ENCODE data around the gene SEPHS2.

SEPHS2 gene

DNA sequence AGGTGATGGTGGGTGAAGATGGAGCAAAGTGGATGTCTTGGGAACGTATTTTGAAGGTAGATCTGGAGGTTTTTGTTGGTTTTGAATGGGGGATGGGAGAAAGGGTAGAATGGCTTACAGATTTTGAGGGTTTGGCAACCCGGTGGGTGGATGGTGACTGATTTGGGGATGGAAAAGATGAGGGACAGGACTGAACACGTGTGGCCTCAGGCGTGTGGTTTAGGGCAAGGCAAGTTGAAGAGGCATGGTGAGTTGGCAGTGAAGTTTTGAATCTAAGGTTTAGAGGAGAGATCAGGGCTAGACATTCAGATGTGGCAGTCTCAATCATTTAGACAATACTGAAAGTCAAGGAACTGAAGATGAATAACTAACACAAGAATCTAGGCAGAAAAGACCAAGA lies 10.8 kb downstream of the SEPHS2 start:
- in situ Hi-C loops (cut with MboI; ENCODE audit: low sequenced_read_pairs) = loop anchor here (10.0 kb wide), 1 partner anchor 90 kb away; the partner anchor contains the start of gene ZNF768

GRCh38 chr16:30430428-30430970 lies 15.2 kb downstream of the SEPHS2 start:
- in situ Hi-C loops (cut with MboI; ENCODE audit: low sequenced_read_pairs) = loop anchor here (10.0 kb wide), 1 partner anchor 94 kb away; the partner anchor contains the start of gene ZNF768

DNA sequence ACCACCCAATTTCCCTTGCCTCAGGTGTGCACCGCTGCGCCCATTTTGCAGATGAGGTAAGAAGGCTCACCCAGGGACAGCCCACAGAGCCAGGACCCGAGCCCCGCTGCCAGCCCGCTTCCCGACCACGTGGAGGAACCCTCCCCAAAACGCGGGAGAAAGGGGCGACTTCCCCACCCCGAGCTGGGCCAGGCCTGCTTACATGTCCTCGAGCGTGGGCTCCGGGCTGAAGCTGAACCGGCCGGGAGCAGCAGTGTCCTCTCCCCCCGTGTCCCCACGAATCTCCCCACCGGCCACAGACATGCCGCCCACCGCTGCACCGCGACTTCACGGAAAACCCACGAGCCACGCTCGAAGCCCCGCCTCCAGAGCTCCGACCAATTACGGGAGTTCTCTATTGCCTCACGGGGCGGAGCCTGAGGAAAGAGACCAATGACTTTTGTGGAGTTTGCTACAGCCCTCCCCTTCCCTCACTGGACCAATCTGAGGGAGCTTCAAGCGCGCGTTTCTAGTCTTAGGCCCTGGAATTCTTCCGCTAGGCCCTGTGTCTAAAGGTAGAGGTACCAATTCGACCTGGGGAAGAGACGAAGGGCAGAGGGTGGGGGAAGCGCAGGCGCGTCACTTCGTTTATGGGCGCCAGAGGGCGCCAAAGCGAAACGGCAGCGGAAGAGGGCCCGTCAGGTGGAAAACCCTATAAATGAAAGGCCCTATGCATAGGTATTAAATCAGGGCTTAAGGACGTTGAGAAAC lies 15.8 kb downstream of the SEPHS2 start, which contains the start of gene DCTPP1:
TSS of gene DCTPP1 (minus strand) at position 353 of the 750 bp plus-strand sequence. CDS start at position 303, 50 bp downstream.
- in situ Hi-C loops (cut with MboI; ENCODE audit: low sequenced_read_pairs) = loop anchor here (10.0 kb wide), 1 partner anchor 95 kb away; the partner anchor contains the start of gene ZNF768

DNA sequence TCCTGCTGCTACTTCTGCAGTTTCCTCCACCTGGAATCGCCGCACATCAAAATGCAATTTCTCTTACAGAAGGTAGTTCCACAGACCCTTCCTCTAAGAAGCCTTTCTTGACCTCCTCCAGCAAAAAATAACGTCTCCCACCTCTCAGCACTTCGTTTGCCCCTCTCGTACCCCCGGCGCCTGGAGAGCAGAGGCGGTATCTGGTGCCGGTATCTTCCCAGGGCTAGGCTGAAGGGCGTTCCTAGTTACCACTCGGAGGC lies 16.3 kb downstream of the SEPHS2 start:
- in situ Hi-C loops (cut with MboI; ENCODE audit: low sequenced_read_pairs) = no loop called here

DNA sequence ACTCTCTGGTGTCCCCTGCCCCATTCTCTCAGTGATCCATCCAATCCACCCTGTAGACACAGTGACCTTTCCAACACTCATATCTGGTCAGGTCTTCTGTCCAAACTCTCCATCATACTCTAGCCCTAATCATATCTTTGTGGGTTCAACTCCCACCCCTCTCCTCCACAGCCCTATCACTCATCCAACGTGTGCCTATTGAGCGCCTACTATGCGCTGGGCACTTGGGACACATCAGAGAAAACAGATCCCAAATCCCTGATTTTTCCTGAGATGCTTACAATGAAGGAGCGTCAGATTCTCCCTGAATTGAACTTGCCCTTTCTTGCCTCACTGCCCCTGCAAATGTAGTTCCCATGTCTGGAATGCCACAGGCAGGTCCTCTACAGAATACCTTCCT lies 17.6 kb downstream of the SEPHS2 start:
- in situ Hi-C loops (cut with MboI; ENCODE audit: low sequenced_read_pairs) = no loop called here

GRCh38 chr16:30421010-30421409 lies 24.7 kb downstream of the SEPHS2 start:
- in situ Hi-C loops (cut with MboI; ENCODE audit: low sequenced_read_pairs) = no loop called here

DNA sequence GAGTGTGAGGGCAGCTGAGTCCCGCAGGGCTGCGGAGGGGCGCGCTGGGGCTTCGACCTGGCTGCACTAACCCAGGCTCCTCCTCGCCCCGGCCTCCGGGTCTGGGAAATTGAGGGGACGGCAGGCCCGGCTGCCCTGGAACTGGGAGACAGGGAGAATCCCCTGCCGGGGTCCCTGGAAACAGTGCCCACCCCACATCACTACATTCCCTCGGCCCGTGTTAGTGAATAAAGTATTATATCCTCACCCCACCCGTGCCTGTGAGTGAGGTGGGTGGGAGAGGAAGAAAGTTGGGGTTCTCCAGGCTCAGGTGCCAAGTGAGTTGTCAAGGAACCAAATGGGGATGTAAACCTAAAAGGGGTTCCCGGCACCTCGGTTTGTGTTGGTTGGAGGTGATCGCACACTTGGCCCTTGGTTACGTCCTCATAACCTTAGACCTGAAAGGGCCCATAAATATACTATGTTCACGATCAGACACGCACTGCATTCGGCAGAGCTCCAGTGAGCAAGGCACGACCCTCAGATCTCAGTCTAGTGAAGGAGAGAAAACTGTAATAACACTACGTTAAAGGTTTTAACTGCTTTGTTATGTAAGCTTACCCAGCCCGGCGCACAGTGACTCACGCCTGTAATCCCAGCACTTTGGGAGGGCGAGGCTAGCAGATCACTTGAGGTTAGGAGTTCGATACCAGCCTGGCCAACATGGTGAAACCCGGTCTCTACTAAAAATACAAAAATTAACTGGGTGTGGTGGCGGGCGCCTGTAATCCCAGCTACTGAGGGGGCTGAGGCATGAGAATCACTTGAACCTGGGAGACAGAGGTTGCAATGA lies 27.1 kb downstream of the SEPHS2 start:
- in situ Hi-C loops (cut with MboI; ENCODE audit: low sequenced_read_pairs) = no loop called here

GRCh38 chr16:30417529-30418349 lies 27.9 kb downstream of the SEPHS2 start:
- in situ Hi-C loops (cut with MboI; ENCODE audit: low sequenced_read_pairs) = no loop called here

- in situ Hi-C loops (cut with MboI; ENCODE audit: low sequenced_read_pairs) = no loop called here
These were observed 28.8 kb downstream of the SEPHS2 start for GRCh38 chr16:30416624-30417528.

GRCh38 chr16:30416047-30416603 lies 29.5 kb downstream of the SEPHS2 start:
- in situ Hi-C loops (cut with MboI; ENCODE audit: low sequenced_read_pairs) = no loop called here

GRCh38 chr16:30414159-30414558 lies 31.5 kb downstream of the SEPHS2 start:
- in situ Hi-C loops (cut with MboI; ENCODE audit: low sequenced_read_pairs) = no loop called here

GRCh38 chr16:30413112-30413806 lies 32.4 kb downstream of the SEPHS2 start:
- in situ Hi-C loops (cut with MboI; ENCODE audit: low sequenced_read_pairs) = no loop called here

DNA sequence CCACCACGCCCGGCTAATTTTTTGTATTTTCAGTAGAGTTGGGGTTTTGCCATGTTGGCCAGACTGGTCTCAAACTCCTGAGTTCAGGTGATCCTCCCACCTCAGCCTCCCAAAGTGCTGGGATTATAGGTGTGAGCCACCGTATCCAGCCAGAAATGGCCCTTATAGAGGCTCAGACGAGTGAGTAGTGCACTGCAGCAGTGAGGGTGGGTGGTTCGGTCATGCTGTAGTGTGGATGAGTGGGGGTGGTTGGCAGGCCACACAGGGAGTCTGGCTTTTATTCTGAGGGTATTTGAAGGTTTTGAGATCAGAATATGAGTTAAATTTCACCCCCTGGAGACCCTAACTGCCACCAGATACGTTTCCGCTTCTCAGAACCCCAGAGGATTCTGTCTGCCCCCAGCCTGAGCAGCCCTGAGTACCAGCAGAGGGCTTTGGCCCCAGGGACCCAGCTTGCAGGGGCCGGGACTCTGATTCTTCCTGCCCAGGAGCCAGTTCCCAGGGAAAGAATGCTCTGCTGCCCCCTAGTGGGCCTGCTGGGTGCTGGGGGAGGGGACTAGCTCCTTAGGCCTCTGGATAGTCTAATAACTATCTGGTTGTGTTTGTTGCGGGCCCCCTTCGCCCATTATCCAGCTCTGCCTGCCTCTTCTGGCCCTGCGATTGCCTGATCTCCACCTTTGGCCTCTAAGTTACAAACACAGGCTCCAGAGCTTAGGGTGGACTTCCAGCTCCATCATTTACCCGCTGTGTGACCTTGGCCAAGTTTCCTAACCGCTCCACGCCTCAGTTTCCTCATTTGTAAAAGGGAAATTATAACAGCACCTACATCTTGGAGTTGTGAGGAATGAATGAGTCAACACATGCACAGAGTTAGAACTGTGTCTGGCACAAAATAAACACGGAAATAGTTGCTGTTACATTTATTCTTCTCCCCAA lies 36.3 kb downstream of the SEPHS2 start:
- in situ Hi-C loops (cut with MboI; ENCODE audit: low sequenced_read_pairs) = no loop called here

GRCh38 chr16:30407804-30408534 lies 37.7 kb downstream of the SEPHS2 start:
- in situ Hi-C loops (cut with MboI; ENCODE audit: low sequenced_read_pairs) = no loop called here

- in situ Hi-C loops (cut with MboI; ENCODE audit: low sequenced_read_pairs) = no loop called here
These were observed 38.4 kb downstream of the SEPHS2 start, which contains the start of gene ZNF771 for GRCh38 chr16:30407102-30407803. ZNF771 (plus strand) TSS chr16:30407606; CDS start chr16:30408054, 448 bp downstream.

GRCh38 chr16:30406795-30407101 lies 38.9 kb downstream of the SEPHS2 start:
- in situ Hi-C loops (cut with MboI; ENCODE audit: low sequenced_read_pairs) = no loop called here

All from HL-60/S4 treated with phorbol 12-myristate 13-acetate at 8.2 ng/mL for 4 days and 3 days (cell line).